Medulla oblongata (tissue), 1 donor: Measurements from ENCODE around the gene GPHA2.

Experiments
- DNase-seq: peaks from one replicate; pipeline ENCODE4 v3.0.0-alpha.2; 2015; ENCODE audit errors: extremely low spot score

Gene GPHA2

DNA sequence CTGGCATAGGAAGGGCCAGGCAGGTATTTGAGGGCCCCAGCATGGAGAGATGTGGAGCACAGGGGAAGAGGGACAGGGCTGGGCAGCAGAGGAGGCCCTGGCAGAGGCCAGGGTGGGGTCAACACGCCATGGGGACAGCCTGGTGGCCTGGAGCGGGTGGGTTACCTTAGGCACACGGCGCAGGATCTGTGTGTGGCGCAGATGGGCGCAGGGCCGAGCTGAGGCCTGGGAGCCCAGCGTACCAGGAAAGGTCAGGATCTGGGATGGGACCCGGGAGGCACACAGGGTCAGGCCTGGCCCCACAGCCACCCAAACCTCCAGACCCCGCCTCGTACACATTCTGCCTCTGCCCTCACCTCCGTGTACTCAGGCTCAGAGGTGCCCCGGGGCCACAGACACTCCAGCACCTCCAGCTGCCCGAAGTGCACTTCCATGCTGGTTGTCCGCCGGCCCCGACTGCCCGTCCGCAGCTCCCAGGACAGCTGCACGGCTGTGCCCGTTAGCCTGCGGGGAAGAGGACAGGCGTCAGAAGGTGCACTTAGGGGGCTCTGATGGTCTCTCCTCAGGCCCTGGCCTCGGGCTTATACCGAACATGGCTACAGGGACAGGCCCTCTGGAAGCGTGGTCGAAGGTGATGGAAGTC is 25.1 kb downstream of the GPHA2 start:
- no peak for DNase-seq

DNA sequence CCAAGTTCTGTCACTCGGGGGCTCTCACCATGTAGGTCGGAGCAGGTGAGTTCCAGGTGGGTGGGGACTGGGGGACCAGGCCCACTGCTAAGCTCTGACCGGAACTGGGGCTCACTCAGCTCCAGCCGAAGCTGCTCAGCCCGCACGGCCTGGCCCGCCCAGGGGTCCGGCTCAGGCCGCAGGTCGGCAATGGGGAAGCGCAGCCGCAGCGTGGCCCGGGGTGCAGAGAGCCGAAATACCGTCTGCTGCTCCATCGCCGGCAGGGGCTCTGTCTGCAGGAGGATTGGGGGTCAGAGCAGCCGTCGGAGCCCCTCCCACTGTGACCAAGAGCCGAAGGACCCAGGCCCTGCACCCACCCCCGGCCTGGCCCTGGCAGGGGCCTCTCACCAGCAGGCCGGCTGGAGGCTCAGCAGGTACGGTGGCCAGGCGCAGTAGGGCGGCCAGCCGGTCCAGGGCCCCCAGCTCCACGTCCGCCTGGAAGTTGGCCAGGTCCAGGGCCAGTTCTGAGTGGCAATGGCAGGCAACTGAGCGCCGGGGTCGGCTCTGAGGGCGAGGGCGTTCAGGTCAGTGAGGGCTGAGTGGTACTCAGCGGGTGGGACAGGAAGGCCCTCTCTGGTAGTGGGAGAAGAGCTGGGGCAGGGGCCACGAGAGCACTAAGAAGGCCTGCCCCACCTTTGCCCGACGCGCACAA is 25.9 kb downstream of the GPHA2 start:
- DNase-seq, result no peak

DNA sequence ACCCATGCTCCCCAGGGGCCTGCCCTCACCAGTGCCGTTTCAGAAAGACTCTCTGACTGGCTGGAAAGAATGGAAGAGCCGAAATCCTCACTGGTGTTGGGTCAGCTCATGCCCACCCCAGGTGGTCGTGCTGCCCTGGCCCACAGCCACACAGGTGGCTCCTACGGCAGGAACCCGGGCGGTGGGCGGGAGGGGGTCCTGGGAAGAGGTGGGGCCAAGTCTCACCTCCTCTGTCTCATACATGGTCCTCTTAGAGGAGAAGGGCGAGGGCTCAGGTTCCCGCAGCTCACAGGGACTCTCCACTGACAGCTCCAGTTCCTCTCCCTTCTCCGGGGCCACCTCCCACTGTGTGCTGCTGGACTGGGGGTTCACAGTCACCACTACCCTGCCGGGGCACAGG is 26.9 kb downstream of the GPHA2 start:
- no peak for DNase-seq

DNA sequence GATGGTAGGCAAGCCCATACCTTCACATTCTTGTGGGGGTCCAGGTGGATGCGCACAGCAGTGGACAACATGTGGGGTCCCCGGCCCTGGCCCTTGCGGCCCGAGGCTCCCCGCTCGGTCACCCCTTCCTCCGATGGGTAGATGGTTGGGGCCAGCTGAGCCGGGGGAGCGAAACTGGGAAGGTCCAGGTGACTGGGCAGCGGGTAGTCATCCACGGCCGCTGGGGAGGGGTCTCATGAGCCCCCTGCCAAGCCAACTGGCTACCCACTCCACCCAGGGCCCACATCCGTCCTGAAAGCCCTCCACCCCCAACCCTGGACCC is 29.4 kb downstream of the GPHA2 start:
- DNase-seq, result no peak

DNA sequence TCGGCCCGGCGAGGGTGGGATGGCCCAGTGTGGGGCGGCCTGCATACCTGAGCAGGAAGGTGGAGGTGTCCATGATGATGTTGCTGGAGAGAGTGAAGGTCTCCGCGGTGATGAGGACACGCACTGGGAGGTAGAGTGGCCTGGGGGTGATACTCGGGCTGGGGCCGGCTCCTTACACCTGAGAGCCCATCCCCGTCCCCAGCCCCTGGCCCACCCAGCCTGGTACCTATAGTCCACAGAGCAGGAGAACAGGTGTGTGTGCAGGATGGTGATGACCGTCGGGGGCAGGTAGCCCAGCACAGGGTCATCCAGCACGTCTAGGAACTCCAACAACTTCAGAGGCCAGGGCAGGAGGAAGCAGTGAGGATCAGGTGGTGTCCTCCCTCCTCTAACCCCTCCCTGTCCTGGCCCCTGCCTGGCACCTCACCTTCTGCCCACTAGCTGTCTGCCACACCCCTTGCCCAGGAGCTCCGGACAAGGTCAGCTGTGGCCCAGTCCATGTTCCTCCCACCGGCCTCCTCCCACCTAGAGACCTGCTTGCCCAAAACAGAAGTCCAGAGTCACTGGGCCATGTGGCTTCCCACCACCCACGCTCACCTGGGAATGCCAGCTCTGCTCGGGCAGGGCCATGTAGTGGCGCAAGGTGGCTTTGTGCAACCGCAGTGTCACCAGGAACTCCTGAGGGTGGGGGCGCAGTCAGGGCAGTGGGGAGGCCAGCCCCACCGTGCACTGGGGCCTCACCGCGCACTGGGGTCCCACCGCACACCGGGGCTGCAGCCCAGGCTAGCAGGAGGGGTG is 30.0 kb downstream of the GPHA2 start:
- DNase-seq, result no peak

DNA sequence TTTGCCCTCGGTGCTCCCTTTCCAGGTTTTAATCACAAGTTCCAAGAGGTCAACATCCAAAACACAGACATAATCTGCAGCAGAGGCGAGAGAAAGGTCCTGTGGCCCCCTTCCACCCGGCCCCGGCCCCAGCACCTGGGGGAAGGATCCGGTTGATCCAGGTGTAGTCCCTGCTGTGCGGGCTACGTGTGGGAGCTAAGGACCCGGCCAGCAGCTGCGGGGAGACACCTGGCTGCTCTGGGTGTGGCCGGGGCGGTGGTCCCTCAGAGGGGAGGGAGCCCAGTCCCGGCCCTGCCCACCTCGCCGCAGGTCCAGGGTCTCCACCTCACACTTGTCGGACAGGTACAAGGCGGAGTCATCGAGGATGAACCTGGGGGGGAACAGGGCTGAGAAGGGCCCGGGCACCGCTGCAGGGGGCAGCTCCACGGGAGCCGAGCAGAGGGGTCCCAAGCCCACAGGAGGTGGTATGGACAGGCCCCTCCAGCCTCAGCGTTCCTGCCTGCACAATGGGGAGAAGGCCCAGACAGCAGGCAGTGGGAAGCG is 32.3 kb downstream of the GPHA2 start:
- no peak for DNase-seq

DNA sequence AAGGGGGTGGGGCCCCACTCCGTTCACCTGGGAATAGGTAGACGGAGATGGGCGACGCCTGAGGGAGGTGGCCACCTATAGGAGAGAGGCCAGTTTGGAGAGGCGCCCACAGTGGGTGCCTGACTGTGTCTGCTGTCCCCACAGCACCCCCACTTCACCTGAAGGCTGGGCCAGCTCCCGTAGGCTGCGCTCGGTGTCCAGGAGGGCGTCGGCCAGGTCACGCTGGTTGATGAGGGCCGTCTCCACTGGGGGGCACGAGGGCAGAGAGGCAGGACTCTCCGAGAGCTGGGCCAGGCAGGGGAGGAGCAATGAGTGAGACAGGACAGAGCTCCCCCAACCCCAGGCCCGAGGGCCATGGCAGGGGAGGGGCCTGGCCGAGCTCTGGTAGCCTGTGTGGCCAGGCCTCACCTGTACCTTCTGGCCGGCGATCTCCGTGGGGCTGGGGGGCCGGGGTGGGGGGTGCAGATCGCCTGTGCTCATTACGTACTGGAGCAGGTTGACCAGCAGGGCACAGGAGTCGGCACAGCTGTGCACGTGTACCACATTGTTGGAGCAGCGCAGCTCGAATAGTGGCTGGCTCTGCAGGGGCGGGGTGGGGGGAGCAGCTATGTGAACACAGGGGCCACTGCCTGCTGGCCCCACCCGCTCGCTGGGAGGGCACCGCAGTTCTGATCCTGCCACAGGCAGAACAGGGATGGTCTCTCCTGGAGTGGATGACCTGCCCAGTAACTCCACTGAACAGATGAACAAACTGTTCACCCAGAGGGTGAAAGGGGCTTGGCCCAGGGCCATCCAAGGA is 33.4 kb downstream of the GPHA2 start:
- no peak for DNase-seq

DNA sequence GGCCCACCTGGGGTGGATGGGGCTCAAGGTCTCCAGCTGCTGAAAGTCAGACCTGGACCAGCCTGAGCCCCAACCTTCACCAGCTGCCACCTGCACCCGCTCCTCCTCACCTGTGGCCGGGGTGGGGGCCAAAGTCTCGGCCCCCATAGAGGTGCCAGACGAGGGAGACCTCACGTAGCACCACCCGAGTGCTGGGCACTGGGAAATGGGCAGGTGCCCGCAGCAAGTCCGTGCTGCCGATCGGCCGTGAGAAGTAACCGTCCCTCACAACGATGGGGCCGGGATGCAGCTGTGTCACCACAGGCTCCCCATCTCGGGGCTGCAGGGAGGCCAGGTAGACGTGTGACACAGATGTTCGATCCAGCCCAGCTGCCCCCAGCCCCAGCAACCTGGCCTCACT is 34.9 kb downstream of the GPHA2 start:
- DNase-seq, result no peak

DNA sequence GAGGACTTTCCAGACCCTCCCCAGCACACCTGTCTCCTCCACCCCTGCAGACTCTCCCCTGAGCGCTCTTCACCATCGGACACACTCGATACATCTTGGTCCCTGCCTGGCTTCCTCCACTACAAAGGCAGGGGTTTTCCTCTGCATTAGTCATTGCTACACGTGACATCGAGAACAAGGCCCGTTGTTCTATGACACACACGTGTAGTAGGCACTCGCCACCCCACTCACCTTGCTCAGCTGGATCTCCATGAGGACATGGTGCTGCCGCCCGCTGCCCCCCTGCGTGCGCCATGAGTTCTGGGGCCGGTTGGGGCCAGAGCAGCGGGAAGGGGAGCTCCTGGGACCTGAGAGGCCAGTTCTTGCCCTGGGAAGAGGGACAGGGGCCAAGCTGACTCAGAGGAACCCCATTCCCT is 35.4 kb downstream of the GPHA2 start:
- DNase-seq, result no peak

DNA sequence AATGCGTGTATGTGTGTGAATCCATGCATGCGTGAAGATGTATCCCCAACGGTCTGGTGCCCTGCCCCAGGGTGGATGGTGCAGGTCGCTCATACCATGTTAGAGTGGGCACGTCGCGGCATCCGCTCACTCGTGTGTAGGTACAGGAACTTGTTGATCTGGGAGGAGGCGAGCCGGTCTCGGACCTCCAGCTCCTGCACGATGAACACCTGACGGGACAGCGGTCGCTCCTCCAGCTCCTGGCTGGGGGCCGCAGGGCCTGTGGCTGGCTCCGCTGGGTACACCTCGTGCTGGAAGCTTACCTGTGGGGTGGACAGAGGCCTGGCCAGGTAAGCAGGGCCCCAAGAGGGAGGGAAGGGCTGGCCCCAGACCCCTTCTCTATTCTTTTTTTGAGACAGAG is 37.2 kb downstream of the GPHA2 start:
- DNase-seq, result no peak

DNA sequence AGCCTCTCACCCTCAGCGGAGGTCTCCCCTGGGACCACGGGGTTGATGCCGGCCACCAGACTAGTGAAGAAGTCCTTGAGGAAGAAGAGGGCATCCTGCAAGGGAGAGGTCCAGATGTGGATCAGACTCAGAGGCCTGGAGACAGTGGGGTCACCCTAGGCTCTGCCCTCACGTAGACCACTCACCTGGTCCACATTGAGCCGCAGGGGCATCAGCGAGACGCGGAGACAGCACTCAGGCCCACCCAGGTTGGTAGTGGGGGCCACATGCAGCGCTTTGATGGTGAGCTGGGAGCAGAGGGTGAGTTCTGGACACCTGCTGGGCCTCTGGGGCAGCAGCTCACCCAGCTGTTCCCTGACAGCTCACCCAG is 37.6 kb downstream of the GPHA2 start:
- DNase-seq, result no peak

DNA sequence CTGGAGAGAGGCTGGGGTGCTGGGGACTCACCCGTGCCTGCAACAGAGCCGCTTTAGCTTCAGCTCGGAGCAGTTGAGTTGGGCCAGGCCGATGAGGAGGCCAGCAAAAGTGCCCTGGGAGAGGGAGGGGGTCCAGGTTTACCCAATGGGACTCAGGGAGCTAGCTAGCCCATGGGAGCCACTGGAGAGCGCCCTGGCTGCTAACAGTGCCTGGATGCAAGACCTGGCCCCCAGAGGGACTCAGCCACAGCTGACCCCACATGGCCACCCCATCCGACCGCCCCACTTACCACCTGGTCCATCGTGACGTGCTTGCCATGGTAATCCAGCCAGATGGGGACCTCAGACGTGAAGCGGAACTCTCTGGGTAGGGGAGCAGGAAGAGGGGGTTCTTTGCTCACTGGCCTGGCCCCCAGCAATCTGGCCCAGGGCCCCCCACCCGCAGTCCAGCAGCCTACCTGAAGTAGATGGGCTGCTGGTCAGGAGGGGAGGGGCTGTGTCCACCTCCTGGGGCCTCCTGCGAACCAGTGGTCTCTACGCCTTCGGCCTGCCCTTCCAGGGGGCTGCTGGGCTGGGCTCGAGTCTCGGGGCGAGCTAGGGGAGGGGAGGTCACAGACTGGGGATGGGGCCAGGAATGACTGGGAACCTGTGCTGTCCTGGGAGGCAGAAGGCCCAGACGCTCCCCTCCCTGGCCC is 38.2 kb downstream of the GPHA2 start:
- no peak for DNase-seq

DNA sequence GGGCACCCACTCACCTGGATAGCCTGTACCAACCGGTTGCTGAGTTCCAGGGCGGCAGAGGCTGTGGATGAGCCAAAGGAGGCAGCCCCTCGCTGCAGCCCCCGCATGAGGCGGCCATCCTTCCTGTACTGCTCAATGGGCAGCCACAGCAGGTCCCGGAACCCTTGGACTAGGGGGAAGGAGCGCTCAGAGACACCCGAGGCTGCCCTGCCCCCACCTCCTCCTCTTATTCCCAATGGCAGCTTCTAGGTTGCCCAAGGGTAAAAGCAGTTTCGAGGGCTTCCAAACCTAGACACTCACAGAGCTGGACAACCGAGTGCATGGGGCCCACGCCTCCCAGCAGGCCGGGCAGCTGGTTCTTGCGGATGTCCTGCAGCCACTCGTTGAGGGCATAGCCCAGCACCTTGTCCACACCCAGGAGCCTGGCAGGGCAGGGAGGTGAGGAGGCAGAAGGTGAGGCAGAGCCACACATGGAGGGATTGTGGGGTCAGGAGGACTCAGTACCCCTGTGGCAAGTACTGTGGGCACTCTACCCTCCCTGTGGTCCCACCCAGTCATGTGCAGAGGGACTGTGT is 39.2 kb downstream of the GPHA2 start:
- DNase-seq, result no peak

DNA sequence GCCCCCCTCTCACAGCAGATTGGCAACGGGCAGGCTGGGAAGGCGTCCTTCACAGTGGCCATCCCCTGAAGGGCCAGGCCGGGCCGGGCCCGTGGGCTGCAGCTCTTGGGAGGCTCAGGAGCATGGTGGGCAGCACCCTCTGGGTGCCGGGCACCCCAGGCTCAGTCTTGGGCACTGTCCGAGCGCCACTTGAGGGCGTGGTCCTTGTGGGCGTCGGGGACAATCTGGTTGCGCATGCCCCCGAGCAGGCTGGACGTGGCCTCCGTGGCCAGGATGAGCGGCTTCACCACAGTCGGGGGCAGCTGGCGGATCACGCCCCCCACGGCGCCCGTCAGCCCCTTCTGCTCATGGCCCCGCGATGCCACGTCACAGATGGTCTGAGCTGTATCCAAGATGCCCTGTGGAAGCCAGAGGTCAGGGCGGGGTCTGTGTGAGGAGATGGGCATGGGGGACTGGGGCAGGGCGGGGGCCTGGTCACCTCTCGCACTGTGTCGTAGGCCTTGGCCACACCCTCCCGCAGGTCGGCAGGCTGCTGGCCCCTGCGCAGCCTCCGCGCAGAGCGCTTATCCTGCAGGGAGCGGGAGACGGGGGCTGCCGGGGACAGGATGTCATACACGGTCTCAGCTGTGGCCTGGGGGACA is 40.8 kb downstream of the GPHA2 start:
- no peak for DNase-seq

DNA sequence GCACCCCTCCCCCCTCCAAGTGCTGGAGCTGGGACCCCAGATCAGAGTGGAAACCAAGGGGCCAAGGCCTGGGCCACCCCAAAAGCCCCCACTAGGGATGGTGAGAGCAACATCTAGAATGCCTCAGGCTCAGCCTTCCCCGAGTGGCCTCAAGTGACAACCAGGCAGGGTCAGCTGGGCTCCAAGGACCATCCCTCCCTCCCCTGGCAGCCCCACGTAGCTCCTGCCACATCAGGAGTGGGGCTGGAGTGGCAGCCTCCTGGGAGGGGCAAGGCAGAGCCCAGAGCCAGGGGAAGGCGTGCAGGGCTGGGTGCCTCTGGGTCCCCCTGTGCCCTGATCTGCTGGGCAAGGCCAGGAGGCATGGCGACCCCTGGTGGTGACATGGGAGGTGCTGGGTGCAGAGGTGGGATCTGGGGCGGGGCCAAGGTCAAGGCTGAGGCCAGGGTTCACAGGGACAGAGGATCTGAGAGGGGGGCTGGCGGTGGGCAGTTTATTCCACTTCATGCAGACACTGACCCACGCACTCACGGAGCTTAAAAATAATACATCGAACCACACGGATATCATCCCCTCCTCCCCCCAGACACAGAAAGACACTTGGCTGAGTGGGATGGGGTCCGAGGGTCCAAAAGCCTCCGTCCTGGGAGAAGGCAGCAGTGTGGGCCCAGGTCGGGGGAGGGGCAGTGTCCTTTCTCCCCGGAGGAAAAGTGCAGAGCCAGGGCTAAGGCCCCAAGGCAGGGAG is 41.5 kb downstream of the GPHA2 start:
- DNase-seq, result peak; percentile 78

DNA sequence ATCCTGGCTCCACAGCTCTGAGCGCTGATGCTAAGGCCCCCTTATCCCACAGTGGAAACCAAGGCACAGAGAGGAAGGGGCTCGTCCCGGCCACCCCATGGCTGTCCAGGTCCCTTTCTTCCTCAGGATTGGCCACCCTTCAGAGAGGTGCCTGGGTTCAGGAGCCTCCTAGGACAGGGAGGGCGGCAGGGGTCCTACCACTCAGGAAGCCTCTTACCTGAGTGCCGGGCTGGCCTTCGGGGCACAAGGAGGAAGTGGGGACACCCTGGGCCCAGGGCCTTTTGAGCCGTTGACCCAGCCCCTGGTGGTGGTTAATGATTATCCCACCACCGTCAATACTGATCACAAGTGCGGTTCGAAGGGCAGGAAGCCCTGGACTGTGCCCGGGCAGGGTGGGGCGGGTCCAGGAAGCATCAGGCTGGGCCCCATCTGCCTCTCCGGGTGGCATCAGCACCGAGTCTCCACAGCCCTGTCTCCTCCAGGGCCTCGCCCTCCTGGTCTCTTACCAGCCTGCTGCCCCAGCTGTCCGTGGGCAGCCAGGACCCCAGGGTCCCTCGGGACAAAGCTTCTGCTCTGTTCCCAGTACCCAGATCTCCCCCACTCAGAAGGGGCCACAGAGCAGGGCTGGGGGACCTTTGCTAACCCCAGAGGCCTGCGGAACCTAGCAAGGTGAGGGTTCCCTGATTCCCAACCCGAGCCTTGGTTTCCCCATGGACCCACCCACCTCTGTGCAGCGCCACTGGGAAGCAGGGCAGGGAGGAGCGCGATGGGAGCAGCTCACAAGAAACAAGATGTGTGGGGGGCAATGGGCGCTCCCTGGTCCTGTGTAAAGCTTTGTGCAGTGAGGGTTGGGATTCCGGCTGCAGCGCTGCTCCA is 42.3 kb downstream of the GPHA2 start:
- DNase-seq, result no peak

DNA sequence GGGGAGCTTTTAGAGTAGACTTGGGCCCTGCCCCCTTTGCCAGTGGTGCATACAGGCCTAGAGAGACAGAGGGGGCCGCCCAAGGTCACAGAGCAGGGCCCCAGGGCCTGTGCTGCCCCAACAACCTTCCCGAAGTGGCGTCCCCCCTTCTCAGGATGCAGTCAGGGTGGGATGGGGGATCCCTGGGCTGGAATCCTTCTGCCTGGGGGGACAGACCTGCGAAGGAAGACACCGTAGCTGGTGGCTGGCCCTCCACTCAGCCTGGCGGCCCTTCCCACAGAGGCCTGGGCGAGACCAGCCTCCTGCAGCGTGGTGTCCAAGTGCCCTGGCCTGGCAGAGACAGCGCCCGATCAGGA is 42.9 kb downstream of the GPHA2 start:
- no peak for DNase-seq

DNA sequence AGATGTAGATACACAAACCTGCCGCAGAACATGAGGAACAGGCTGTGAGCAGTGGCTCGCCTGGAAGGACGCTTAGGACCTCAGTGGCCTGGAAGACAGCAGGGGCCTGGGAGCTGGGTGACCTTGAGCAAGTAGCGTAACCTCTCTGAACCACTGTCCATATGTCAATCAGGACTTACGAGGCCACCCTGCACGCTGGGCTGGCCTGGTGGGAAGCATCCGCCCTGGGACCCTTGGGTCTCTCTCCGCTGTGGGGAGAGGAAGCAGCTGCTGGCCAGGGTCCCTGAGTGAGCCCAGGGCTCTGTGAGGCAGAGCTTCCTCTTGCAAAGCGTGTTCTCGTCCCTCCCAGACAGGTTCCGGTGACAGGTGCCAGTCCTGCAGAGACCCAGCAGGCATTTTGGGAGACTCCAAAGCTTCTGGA is 43.3 kb downstream of the GPHA2 start:
- DNase-seq, result no peak

DNA sequence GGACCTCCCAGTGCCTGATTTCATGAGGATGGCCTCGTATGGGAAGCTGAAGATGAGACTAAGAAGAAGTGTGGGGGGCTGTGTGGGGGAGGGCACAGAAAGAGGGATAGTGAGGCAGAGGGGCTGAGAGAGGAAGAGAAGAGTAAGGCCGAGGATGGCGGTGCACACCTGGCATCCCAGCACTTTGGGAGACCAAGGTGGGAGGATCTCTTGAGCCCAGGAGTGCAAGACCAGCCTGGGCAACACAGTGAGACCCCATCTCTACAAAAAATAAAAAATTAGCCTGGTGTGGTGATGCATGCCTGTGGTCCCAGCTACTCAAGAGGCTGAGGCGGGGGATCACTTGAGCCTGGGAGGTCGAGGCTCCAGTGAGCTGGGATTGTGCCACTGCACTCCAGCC is 43.8 kb downstream of the GPHA2 start:
- DNase-seq, result no peak
